Activated CD4-positive, alpha-beta memory T cell treated with anti-CD3 and anti-CD28 coated beads for 36 hours (primary cell): ENCODE results near the gene SPDYC. TPM values are rescaled to one million over a fixed set of nuclear protein-coding genes. Genes with fewer than 3 reads are reported as not detected.

ENCODE experiments used
- CTCF ChIA-PET: fragments of 350-600 bp; sonication (Branson Sonifier 250); formaldehyde crosslinking; loops from one replicate; lab custom pipeline; 2021; ENCODE audit warnings: antibody characterized with exemption, inconsistent platforms; lab: Charles Lee
- POLR2A ChIA-PET: fragments of 350-600 bp; sonication (Branson Sonifier 250); formaldehyde crosslinking; loops from one replicate; lab custom pipeline; 2021; ENCODE audit warnings: antibody characterized with exemption; lab: Charles Lee
- DNase-seq: peaks from one replicate; pipeline ENCODE4 v3.0.0-alpha.2; 2020
- H3K27ac Mint-ChIP-seq: one replicate; pipeline ENCODE4 v1.8.0; 2021; ENCODE audit warnings: mixed read lengths
- H3K27me3 Mint-ChIP-seq: one replicate; pipeline ENCODE4 v1.8.0; 2021; ENCODE audit warnings: mixed read lengths
- H3K36me3 Mint-ChIP-seq: one replicate; pipeline ENCODE4 v1.8.0; 2021; ENCODE audit warnings: mixed read lengths
- H3K4me1 Mint-ChIP-seq: one replicate; pipeline ENCODE4 v1.8.0; 2021; ENCODE audit warnings: low read depth, mixed read lengths
- H3K4me3 Mint-ChIP-seq: one replicate; pipeline ENCODE4 v1.8.0; 2021; ENCODE audit warnings: mild to moderate bottlenecking, mixed read lengths
- H3K9me3 Mint-ChIP-seq: one replicate; pipeline ENCODE4 v1.8.0; 2021; ENCODE audit warnings: mixed read lengths
- intact Hi-C: fragments of 100-400 bp; cut with micrococcal nuclease; formaldehyde crosslinking; loops from one replicate; pipeline ENCODE4 v1.15.1; 2023
- total RNA-seq, 2 experiments: library from RNA; stranded (reverse); gene quantifications; one replicate each; pipeline ENCODE4 v1.2.3, GENCODE V29; 2021

Gene SPDYC
- total RNA-seq, 2 experiments from 2014 or later: not detected

DNA sequence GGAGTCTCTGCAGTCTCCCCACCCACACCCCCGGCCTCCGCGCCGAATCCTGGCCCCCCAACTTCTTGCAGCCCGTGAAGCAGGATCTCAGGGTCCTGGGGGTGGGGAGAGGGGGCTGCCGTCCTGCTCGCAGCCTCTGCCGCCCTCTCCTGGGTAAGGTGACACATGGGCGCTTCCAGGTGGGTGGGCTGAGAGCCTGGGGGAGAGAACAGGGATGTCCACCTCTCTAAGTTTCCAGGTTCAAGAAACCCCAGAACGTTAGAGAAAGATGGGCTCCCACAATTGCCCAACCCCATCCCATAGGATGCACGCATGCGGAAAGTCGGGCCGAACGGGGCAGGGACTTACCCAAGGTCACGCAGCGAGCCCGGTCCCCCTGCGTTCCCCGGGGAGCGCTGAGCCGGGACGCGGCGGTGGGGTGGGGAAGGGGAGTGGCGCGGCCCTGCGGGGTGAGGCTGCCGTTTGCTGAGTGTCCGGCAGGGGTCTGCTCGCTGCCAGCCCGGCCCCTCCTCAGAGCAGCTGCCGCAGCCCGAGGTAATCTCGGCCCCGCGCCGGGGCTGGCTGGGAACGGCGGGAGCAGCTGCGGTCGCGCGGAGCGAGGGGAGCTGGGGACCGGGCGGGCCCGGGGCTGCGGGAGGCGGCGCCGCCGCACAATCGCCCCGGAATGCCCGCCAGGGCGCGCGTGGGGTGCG is 11.0 kb downstream of the SPDYC start:
- peaks cover 5% of the 10 kb centered on the region for H3K36me3 Mint-ChIP-seq
- H3K27ac Mint-ChIP-seq: no peak overlapping the region
- CTCF ChIA-PET: interaction anchor here (0.6 to 3.6 kb wide), 17 partner anchors 10 to 134 kb away, joined by 3 to 18 read pairs (median 4); partner anchors contain the start of genes CDC42EP2, SPDYC and TM7SF2
- intact Hi-C loops: loop anchor here (1.0 to 2.0 kb wide), 3 partner anchors 46 to 80 kb away; partner anchors contain the start of genes POLA2 and TM7SF2
- DNase-seq: peak; percentile 74
- H3K27me3 Mint-ChIP-seq: no peaks in the 10 kb centered on the region
- peaks cover 20% of the 10 kb centered on the region for H3K4me1 Mint-ChIP-seq
- POLR2A ChIA-PET: interaction anchor here (0.9 to 2.8 kb wide), 11 partner anchors 10 to 152 kb away, joined by 3 to 16 read pairs (median 4); partner anchors contain the start of genes DPF2, FAU, MRPL49 and POLA2
- no peaks in the 10 kb centered on the region for H3K9me3 Mint-ChIP-seq
- peak overlapping the region; percentile 87 for H3K4me3 Mint-ChIP-seq

DNA sequence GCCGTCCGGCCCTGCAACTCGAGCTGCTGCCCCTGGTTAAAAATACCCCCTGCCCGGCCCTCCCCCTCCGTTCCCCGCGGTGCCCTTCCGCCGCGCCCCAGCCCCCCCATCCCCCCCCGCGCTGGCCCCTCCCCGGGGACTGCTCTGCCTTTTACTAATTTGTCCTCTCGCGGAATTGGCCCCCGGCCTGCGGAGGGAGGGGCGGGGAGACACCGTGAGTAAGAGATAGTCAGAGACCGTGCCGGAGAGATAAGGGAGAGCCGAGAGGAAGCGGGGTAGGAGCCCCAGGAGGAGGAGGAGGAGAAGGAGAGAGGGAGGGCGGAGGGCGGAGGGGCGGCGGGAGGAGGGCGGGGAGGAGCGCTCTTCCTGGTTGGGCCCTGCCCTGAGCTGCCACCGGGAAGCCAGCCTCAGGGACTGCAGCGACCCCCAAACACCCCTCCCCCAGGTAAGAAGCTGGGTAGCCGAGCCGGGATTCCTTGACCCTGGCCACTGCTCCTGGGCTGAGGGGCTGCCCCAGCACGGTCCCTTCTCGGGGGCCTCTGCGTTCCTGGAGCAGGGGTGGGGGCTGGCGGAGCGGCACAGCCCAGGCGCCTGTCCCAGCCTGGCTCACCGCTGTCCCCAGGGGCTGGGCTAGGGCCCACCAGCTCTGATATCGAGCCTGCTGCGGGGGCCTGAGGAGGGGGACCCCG is 11.7 kb downstream of the SPDYC start, which contains the start of gene CAPN1:
Gene CAPN1, plus strand, starts transcription at position 360 of the 689 bp plus-strand sequence. CDS start 774 bp downstream, outside the sequence.
- H3K4me3 Mint-ChIP-seq: peak within 1 kb of the TSS; percentile 87
- no peaks in the 10 kb centered on the region for H3K27me3 Mint-ChIP-seq
- H3K4me1 Mint-ChIP-seq: peaks cover 20% of the 10 kb centered on the region
- peak; percentile 90 for DNase-seq
- ChIA-PET CTCF (interaction anchor here (0.6 to 3.6 kb wide), 14 partner anchors 9 to 134 kb away, joined by 3 to 18 read pairs (median 5); partner anchors contain the start of genes CDC42EP2 and TM7SF2), POLR2A (interaction anchor here (0.9 to 2.8 kb wide), 11 partner anchors 9 to 152 kb away, joined by 3 to 16 read pairs (median 4); partner anchors contain the start of genes DPF2, FAU, MRPL49 and POLA2)
- no peaks in the 10 kb centered on the region for H3K9me3 Mint-ChIP-seq
- H3K36me3 Mint-ChIP-seq: peaks cover 10% of the 10 kb centered on the region
- H3K27ac Mint-ChIP-seq: peak within 1 kb of the TSS; percentile 74
- intact Hi-C loops: loop anchor here (1.0 to 2.0 kb wide), 3 partner anchors 46 to 80 kb away; partner anchors contain the start of genes POLA2 and TM7SF2

DNA sequence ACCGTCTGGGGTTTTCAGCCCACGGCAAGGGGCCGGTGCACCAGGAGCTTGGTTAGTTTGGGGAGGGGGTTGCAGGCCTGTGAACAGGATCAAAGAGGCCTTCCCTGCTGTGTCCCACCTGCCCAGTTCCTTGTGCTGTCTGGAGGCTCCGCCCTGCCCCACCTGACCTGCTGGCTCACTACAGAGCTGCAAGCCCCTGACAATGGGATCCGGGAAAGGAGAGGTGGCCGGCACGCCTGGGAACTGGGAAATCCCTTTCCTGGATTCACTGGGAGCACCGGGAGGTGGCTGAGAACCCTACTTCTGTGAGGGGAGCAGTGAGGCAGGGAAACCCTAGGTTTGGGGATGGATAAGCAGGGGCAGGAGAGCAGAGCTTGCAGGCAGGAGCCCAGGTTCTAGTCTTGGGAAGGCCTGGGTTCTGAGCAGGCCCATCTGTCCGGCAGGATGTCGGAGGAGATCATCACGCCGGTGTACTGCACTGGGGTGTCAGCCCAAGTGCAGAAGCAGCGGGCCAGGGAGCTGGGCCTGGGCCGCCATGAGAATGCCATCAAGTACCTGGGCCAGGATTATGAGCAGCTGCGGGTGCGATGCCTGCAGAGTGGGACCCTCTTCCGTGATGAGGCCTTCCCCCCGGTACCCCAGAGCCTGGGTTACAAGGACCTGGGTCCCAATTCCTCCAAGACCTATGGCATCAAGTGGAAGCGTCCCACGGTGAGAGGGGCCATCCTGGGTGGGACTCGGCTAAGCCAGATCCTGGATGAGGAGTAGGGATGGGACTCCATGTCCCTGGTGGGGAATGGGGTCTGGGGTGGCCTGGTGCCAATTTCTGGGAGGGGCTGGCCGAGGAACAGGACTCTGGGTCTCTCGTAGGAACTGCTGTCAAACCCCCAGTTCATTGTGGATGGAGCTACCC is 12.5 kb downstream of the SPDYC start:
- Mint-ChIP-seq H3K36me3 (peaks cover 11% of the 10 kb centered on the region), H3K27ac (peak overlapping the region; percentile 72), H3K9me3 (no peaks in the 10 kb centered on the region), H3K4me1 (peaks cover 20% of the 10 kb centered on the region), H3K4me3 (peak overlapping the region; percentile 85), H3K27me3 (no peaks in the 10 kb centered on the region)
- POLR2A ChIA-PET: interaction anchor here (0.6 to 2.8 kb wide), 11 partner anchors 8 to 240 kb away, joined by 3 to 16 read pairs (median 4); partner anchors contain the start of genes DPF2, FAU, MRPL49 and NEAT1
- CTCF ChIA-PET: interaction anchor here (1.2 to 3.6 kb wide), 7 partner anchors 23 to 133 kb away, joined by 5 to 18 read pairs (median 9); partner anchors contain the start of genes CDC42EP2 and TM7SF2
- DNase-seq: peak; percentile 35
- intact Hi-C loops: no loop called here

DNA sequence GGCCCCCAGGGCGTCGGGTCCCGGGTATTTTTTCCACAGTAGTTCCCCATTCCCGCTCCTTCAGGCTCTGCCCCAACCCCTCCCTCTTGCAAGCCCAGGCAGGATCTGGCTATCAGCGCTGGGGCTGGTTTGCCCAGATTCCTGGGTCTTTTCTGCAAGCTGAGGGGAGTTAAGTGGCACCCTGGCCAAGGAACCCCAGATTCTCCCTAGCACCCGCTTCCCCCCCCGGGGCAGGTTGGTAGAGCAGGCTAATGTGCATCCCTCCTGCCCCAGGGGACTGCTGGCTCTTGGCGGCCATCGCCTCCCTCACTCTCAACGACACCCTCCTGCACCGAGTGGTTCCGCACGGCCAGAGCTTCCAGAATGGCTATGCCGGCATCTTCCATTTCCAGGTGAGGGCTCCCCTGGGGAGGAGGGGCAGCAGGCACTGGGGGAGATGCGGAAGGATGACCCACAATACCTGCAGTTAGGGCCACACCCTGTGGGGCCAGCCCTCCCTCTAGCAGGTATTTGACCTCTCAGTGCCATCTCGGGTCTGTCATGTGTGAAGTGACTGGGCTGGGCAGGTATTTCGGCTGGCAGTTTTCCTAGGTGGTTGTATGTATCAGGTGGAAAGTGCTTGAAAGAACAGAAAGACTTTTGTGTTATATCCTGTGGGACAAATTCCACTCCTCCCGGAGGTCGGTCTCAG is 13.3 kb downstream of the SPDYC start:
- H3K4me3 Mint-ChIP-seq: peak overlapping the region; percentile 25
- H3K9me3 Mint-ChIP-seq: no peaks in the 10 kb centered on the region
- ChIA-PET POLR2A (interaction anchor here (0.6 to 2.7 kb wide), 3 partner anchors 48 to 89 kb away, joined by 3 to 7 read pairs (median 4); partner anchors contain the start of gene POLA2), CTCF (interaction anchor here (0.6 to 3.6 kb wide), 2 partner anchors 47 to 337 kb away, joined by 3 to 18 read pairs; no protein-coding TSS in a partner anchor)
- no peaks in the 10 kb centered on the region for H3K27me3 Mint-ChIP-seq
- peaks cover 11% of the 10 kb centered on the region for H3K36me3 Mint-ChIP-seq
- H3K4me1 Mint-ChIP-seq: peaks cover 20% of the 10 kb centered on the region
- DNase-seq: peak; percentile 6
- no peak overlapping the region for H3K27ac Mint-ChIP-seq
- intact Hi-C loops: no loop called here

DNA sequence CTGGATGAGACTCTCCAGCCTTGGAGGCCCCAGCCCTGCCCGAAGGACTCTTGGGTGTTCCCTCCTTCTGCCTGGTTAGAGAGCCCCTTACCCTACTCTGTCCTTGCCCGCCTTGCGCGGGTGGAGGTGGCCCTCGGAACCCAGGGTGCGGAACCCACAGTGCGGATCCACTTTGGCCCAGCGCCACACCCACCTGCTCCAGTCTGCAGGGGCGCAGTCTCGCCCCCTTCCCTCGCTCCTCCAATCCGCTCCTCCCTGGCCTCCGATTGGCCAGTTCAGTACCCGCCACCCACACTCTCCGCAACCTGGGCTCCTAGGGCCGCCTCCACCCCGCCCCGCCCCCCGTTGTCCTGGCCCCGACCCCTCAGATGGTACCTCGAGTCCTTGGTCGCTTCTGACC is 14.1 kb downstream of the SPDYC start:
- no peaks in the 10 kb centered on the region for H3K27me3 Mint-ChIP-seq
- H3K9me3 Mint-ChIP-seq: no peaks in the 10 kb centered on the region
- peaks cover 17% of the 10 kb centered on the region for H3K36me3 Mint-ChIP-seq
- DNase-seq: no peak
- ChIA-PET CTCF (no interaction called here), POLR2A (interaction anchor here (1.4 kb wide), 1 partner anchor 49 kb away, joined by 3 read pairs; no protein-coding TSS in a partner anchor)
- no peak overlapping the region for H3K4me3 Mint-ChIP-seq
- intact Hi-C loops: no loop called here
- H3K4me1 Mint-ChIP-seq: peaks cover 20% of the 10 kb centered on the region
- H3K27ac Mint-ChIP-seq: no peak overlapping the region

DNA sequence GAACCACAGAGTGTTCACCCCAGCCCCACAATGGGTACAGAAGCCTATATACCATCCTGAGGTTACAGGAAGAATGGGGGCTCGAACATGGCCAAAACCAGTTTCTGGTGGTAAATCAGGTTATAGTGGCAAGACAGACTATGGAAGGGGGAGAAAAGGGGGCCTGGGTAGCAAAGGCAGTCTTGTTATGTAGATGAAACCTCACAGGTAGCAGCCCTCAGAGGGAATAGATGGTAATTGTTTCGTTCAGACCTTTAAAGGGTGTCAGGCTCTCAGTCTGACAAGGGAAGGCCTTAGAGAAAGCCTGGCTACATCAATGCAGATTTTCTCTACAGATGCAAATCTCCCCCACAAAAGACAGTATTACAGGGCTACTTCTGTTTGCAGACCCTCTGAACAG is 15.1 kb downstream of the SPDYC start:
- ChIA-PET POLR2A (no interaction called here), CTCF (interaction anchor here (1.0 kb wide), 1 partner anchor 50 kb away, joined by 3 read pairs; no protein-coding TSS in a partner anchor)
- DNase-seq: no peak
- H3K4me3 Mint-ChIP-seq: no peak overlapping the region
- no peaks in the 10 kb centered on the region for H3K27me3 Mint-ChIP-seq
- no peak overlapping the region for H3K27ac Mint-ChIP-seq
- intact Hi-C loops: no loop called here
- H3K4me1 Mint-ChIP-seq: peaks cover 20% of the 10 kb centered on the region
- peaks cover 26% of the 10 kb centered on the region for H3K36me3 Mint-ChIP-seq
- no peaks in the 10 kb centered on the region for H3K9me3 Mint-ChIP-seq

DNA sequence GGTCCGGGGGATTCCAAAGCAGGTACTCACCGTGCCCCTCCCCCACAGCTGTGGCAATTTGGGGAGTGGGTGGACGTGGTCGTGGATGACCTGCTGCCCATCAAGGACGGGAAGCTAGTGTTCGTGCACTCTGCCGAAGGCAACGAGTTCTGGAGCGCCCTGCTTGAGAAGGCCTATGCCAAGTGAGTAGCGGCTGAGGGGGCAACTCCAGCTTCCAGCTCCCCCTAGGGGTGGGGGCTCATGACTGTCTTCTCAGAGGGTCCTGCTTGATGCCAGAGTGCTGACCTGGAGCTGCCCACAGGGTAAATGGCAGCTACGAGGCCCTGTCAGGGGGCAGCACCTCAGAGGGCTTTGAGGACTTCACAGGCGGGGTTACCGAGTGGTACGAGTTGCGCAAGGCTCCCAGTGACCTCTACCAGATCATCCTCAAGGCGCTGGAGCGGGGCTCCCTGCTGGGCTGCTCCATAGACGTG is 15.9 kb downstream of the SPDYC start:
- Mint-ChIP-seq H3K9me3 (no peaks in the 10 kb centered on the region), H3K4me3 (no peak overlapping the region), H3K27ac (no peak overlapping the region), H3K36me3 (peaks cover 29% of the 10 kb centered on the region), H3K4me1 (peaks cover 18% of the 10 kb centered on the region), H3K27me3 (no peaks in the 10 kb centered on the region)
- DNase-seq: no peak
- CTCF ChIA-PET: interaction anchor here (1.0 kb wide), 1 partner anchor 50 kb away, joined by 3 read pairs; no protein-coding TSS in a partner anchor
- POLR2A ChIA-PET: no interaction called here
- intact Hi-C loops: no loop called here

DNA sequence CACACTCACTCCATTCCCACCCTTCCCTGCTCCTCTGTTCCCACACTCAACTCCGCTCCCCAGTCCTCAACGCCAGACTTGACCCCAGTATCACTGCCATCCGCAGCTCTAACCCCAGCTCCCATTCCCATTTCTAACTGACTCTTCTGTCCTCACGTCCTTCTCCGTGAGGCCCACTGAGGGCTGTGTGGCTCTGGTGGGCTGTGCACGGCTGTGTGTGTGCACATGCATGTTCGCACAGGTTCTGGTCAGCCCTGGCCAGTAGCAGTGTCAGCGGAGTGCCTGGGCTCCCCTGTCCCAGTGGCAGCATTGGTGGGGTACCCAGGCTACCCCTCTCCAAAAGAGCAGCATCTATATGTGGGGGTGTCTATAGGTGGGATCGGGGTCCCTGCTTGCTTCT is 16.7 kb downstream of the SPDYC start:
- CTCF ChIA-PET: no interaction called here
- peaks cover 29% of the 10 kb centered on the region for H3K36me3 Mint-ChIP-seq
- POLR2A ChIA-PET: no interaction called here
- no peaks in the 10 kb centered on the region for H3K27me3 Mint-ChIP-seq
- no peak for DNase-seq
- no peak overlapping the region for H3K27ac Mint-ChIP-seq
- H3K9me3 Mint-ChIP-seq: no peaks in the 10 kb centered on the region
- peaks cover 18% of the 10 kb centered on the region for H3K4me1 Mint-ChIP-seq
- intact Hi-C loops: no loop called here
- H3K4me3 Mint-ChIP-seq: no peak overlapping the region

DNA sequence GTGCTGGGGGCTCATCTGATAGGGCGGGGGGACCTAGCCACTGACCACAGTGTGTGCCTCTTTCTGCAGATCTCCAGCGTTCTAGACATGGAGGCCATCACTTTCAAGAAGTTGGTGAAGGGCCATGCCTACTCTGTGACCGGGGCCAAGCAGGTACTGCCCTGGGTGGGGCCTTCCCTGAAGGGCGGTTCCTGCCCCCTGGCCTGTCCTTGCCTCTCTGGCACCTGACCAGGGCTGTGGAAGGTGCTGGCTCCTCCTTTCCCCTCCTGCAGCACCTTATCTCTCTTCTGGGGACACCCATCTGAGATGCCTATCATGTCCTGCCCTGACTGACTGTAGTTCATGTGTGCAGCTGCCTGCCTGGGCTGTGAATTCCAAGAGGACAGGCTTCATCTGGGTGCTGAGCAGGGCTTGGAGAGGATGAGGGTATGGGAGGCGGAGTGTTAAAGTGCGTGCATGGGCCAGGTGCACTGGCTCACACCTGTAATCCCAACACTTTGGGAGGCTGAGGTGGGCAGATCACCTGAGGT is 17.2 kb downstream of the SPDYC start:
- intact Hi-C loops: no loop called here
- no peak for DNase-seq
- Mint-ChIP-seq H3K9me3 (no peaks in the 10 kb centered on the region), H3K36me3 (peaks cover 30% of the 10 kb centered on the region), H3K4me1 (peaks cover 17% of the 10 kb centered on the region), H3K27ac (no peak overlapping the region), H3K27me3 (no peaks in the 10 kb centered on the region), H3K4me3 (no peak overlapping the region)
- POLR2A ChIA-PET: no interaction called here
- CTCF ChIA-PET: no interaction called here

DNA sequence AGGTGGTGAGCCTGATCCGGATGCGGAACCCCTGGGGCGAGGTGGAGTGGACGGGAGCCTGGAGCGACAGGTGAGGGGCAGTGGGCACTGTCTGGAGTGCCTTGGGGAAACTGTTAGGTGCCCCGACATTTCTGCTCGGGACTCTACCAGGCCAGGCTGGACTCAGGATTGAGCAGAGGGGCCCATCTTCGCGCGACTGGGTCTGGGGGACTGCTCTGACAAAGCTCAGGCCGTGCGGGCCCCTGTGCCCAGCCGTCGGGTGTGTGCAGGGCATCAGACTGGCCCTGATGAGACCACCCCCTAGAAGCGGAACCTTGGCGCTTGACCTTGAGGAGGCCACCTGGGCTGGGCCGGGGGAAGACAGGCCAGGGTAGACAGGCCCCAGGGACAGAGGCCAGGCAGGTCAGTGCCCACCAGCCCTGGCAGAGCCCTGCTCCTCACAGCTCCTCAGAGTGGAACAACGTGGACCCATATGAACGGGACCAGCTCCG is 18.0 kb downstream of the SPDYC start:
- H3K4me1 Mint-ChIP-seq: peaks cover 11% of the 10 kb centered on the region
- CTCF ChIA-PET: no interaction called here
- intact Hi-C loops: no loop called here

More for the DNA sequence above, 18.0 kb downstream of the SPDYC start:
- no peaks in the 10 kb centered on the region for H3K27me3 Mint-ChIP-seq
- DNase-seq: no peak
- no peak overlapping the region for H3K27ac Mint-ChIP-seq
- H3K9me3 Mint-ChIP-seq: no peaks in the 10 kb centered on the region
- H3K4me3 Mint-ChIP-seq: no peak overlapping the region
- H3K36me3 Mint-ChIP-seq: peaks cover 32% of the 10 kb centered on the region
- POLR2A ChIA-PET: no interaction called here
